Psoas muscle (tissue), 8 donors: ENCODE results near the gene NF1. TPM values are rescaled to one million over a fixed set of nuclear protein-coding genes. Genes with fewer than 3 reads are reported as not detected.
"Not testable (repeated sequence)": the region's sequence is repeated elsewhere in the genome, so short reads cannot be mapped to it uniquely, and the experiment has no call there.

ENCODE experiments used
- ATAC-seq, 4 donors: fragments of 200-7000 bp; cut with Tn5 transposase; one replicate each; pipeline ENCODE4 v1.9.1; 2020; ENCODE audit warnings: moderate library complexity in 3 of 4, mild to moderate bottlenecking in 2 of 4
- DNase-seq, 2 donors: peaks; one replicate each; pipeline ENCODE4 v3.0.0-alpha.2; 2020
- H3K27ac ChIP-seq: fragments of 200-600 bp; one replicate; pipeline ENCODE4 v1.8.0; 2022
- H3K27me3 ChIP-seq, 3 donors: fragments of 200-600 bp in 1 of 3; one replicate each; pipeline versions ENCODE4 v1.6.1 to v1.8.0; 2013 to 2022; ENCODE audit warnings: low read length in 2 of 3, mild to moderate bottlenecking in 2 of 3, moderate library complexity in 1 of 3; ENCODE audit not compliant: insufficient read depth in 3 of 3
- H3K36me3 ChIP-seq, 2 donors: fragments of 200-600 bp in 1 of 2; one replicate each; pipeline versions ENCODE4 v1.6.1 to v1.8.0; 2013 to 2022; ENCODE audit warnings: low read depth in 1 of 2, mild to moderate bottlenecking in 1 of 2, moderate library complexity in 1 of 2; ENCODE audit not compliant: insufficient read depth in 1 of 2
- H3K4me1 ChIP-seq: fragments of 200-600 bp; one replicate; pipeline ENCODE4 v1.8.0; 2022
- H3K4me3 ChIP-seq: fragments of 200-600 bp; one replicate; pipeline ENCODE4 v1.8.0; 2022; ENCODE audit warnings: mild to moderate bottlenecking
- H3K9me3 ChIP-seq: fragments of 200-600 bp; one replicate; pipeline ENCODE4 v1.8.0; 2022
- WGBS, 3 donors: extraction: QIAGEN DNeasy Blood & Tissue Kit; methylation state at CpG; one replicate each; pipeline versions ENCODE4 v1.1.6 to v1.1.7; 2013; 5-methylcytosine and 5-hydroxymethylcytosine counted together
- intact Hi-C, 2 donors: fragments of 100-400 bp; cut with DNase I; formaldehyde crosslinking; loops; one replicate each; pipeline versions ENCODE4 v1.11.0 to v1.14.2; 2022
- polyA plus RNA-seq, 3 donors: library from polyadenylated mRNA; stranded (reverse); fragments of 200-250 nt; gene quantifications; one replicate each; pipeline ENCODE4 v1.2.3, GENCODE V29; 2013
- total RNA-seq, 4 donors: library from RNA; stranded (reverse); fragmentation: NEBNext Ultra II Directional in 2 of 4; extraction: Animal tissue kit (Norgen Biotek cat#: 25700) in 2 of 4; gene quantifications; one replicate each; pipeline versions ENCODE4 v1.2.1 to v1.2.4, GENCODE V29; 2021 to 2023
- TF ChIP-seq, protein P1 (sequence below): fragments of 200-600 bp; IDR thresholded peaks from one replicate; pipeline ENCODE4 v1.8.0; 2022; ENCODE audit warnings: antibody characterized with exemption
- donor health status: healthy with polysubstance abuse.
- donor health status: DM: no; HTN: no; CAD: no; lungs with moderate emphysema.
- donor health status: Bipolar disorder and iron deficiency.
- donor health status: healthy.
- donor health status: DM: yes; HTN: yes; CAD: no.
- donor health status: DM: no; HTN: no; CAD: no.
- donor health status: DM: no; HTN: no; CAD: no.
- donor health status: DM: yes; HTN: yes; CAD: no.

The NF1 gene
- total and polyA plus RNA-seq, 7 donors, result 3.5 to 35.5 (median 27.4) TPM

DNA sequence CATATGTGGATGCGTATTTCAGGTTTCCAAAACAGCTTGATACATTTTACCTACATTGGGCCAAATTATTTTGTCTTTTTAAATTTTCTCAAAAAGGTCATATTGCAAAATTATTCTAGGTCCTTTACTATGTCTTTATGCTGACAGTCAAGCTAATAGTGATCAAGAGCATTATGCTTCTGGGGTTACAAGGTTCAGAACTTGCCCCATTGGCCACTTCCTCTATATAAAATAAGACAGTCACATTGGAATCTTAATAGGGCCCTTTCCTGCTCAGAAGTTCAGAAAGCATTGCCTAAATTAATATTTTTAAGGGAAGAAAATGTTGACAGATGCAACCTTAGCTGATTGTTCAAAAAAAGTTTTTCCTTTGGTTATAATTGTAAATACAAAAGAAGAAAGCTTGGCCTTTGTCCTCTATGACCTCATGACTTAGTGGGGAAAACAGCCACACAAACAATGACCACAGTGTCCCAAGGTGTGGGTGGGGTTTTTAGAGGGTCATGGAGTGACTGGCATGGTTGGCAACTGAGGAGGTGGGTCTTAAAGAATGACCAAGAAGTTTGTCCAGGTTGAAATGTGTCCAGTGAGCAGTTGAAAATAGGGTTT is 284.9 kb downstream of the NF1 start:
- TF ChIP-seq, protein P1, sequence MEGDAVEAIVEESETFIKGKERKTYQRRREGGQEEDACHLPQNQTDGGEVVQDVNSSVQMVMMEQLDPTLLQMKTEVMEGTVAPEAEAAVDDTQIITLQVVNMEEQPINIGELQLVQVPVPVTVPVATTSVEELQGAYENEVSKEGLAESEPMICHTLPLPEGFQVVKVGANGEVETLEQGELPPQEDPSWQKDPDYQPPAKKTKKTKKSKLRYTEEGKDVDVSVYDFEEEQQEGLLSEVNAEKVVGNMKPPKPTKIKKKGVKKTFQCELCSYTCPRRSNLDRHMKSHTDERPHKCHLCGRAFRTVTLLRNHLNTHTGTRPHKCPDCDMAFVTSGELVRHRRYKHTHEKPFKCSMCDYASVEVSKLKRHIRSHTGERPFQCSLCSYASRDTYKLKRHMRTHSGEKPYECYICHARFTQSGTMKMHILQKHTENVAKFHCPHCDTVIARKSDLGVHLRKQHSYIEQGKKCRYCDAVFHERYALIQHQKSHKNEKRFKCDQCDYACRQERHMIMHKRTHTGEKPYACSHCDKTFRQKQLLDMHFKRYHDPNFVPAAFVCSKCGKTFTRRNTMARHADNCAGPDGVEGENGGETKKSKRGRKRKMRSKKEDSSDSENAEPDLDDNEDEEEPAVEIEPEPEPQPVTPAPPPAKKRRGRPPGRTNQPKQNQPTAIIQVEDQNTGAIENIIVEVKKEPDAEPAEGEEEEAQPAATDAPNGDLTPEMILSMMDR, result no peak
- 96 to 98% (median 97%) methylated on average over 1 of the region's 1 CpG for WGBS, 3 donors
- H3K4me3 ChIP-seq, result no peak overlapping the region
- ATAC-seq (no peak), DNase-seq (no peak)
- no peaks in the 10 kb centered on the region for H3K9me3 ChIP-seq
- no peaks in the 10 kb centered on the region for H3K4me1 ChIP-seq
- H3K36me3 ChIP-seq, result peaks cover 0 to 15% of the 10 kb centered on the region in 2 donors
- intact Hi-C loops, result no loop called here
- no peaks in the 10 kb centered on the region for H3K27me3 ChIP-seq
- no peak overlapping the region for H3K27ac ChIP-seq

DNA sequence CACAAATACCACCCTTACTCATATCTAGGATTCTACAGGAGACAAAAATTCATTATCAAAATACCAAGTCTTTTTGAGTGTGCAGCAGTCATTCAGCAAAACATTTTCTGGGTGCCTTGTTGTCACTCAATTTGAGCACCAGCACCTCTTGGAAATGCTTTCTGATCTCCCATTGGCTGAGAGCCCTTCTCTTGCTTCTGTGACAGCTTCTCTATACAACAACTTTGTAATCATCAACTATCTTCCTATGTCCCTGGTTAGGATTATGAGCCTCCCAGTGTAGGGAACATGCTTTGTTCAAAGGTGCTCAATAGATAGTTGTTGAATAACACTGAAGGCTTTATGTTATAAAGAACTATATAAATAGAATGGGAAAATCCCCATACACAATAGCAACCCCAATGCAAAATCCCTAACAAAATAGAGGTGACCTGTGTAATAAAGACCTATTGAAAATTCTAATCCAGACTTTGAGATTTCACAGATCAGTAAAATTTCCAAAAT is 286.4 kb downstream of the NF1 start:
- no peaks in the 10 kb centered on the region for H3K4me1 ChIP-seq
- H3K9me3 ChIP-seq, result no peaks in the 10 kb centered on the region
- H3K4me3 ChIP-seq, result no peak overlapping the region
- TF ChIP-seq, protein P1, result no peak
- DNase-seq (no peak), ATAC-seq (no peak)
- intact Hi-C loops, result no loop called here
- H3K27me3 ChIP-seq, result no peaks in the 10 kb centered on the region
- H3K27ac ChIP-seq, result no peak overlapping the region
- H3K36me3 ChIP-seq, result peaks cover 0 to 15% of the 10 kb centered on the region in 2 donors

DNA sequence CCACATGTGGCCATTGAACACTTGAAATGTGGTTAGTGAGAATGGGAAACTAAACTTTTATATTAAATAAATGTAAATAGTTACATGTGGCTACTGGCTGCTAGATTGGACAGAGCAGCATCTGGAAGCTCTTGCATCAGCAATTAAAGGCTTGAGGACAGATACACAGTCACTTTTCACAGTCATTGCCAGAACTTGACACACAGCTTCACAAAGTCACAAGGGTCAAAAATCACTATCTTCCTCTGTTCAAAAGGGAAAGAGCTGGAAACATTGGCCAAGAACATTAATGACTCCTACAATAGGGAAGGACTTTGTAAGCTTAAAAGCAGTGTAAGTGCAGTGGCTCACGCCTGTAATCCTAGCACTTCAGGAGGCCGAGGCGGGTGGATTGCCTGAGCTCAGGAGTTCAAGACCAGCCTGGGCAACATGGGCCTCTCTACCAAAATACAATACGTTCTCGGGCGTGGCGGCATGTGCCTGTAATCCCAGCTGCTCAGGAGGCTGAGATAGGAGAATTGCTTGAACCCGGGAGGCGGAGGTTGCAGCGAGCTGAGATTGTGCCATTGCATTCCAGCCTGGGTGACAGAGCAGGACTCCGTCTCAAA is 288.0 kb downstream of the NF1 start:
- H3K27me3 ChIP-seq, H3K36me3 ChIP-seq, intact Hi-C loops, H3K4me3 ChIP-seq, H3K27ac ChIP-seq, H3K9me3 ChIP-seq, ATAC-seq, H3K4me1 ChIP-seq, DNase-seq: not testable (repeated sequence)
- WGBS, 3 donors, result 86 to 93% (median 90%) methylated on average over 11 of the region's 11 CpGs

DNA sequence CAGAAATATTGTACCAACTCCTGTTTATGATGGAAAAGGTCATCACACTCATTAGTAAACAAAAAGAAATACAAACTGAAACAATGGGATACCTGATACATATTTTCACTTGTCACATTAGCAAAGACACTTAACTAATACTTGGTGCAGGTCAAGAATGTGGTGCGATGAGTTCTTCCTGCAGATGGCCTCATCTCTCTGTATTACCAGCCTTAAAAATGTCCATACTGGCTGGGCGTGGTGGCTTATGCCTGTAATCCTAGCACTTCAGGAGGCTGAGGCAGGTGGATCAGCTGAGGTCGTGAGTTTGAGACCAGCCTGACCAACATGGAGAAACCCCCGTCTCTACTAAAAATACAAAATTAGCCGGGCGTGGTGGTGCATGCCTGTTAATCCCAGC is 288.7 kb downstream of the NF1 start:
- H3K4me3 ChIP-seq, H3K9me3 ChIP-seq, H3K4me1 ChIP-seq, H3K27ac ChIP-seq, H3K36me3 ChIP-seq, ATAC-seq, intact Hi-C loops, H3K27me3 ChIP-seq, DNase-seq: not testable (repeated sequence)
- WGBS, 3 donors, result 90 to 95% (median 94%) methylated on average over 6 of the region's 6 CpGs

GRCh38 chr17:31385428-31386285 is 290.9 kb downstream of the NF1 start:
- H3K4me1 ChIP-seq, result no peaks in the 10 kb centered on the region
- TF ChIP-seq, protein P1, result no peak
- ATAC-seq, result no peak
- H3K4me3 ChIP-seq, result no peak overlapping the region
- intact Hi-C loops, result no loop called here
- H3K9me3 ChIP-seq, result no peaks in the 10 kb centered on the region
- H3K27me3 ChIP-seq, result peaks cover 0 to 21% (median 9%) of the 10 kb centered on the region in 3 donors
- 52 to 63% (median 54%) methylated on average over 7 of the region's 7 CpGs for WGBS, 3 donors
- DNase-seq, result no peak
- H3K36me3 ChIP-seq, result no peaks in the 10 kb centered on the region
- no peak overlapping the region for H3K27ac ChIP-seq
